SH-SY5Y (cell line): ENCODE measurements around the gene RSF1.

Source experiments
- GATA2 ChIP-seq: IDR thresholded peaks from 2 replicates; pipeline ENCODE4 v1.6.1; 2011; ENCODE audit warnings: mild to moderate bottlenecking, low read depth, low read length
- GATA3 ChIP-seq: IDR thresholded peaks from 2 replicates; pipeline ENCODE4 v1.6.1; 2011; ENCODE audit warnings: low read depth, mild to moderate bottlenecking, low read length, moderate library complexity

DNA sequence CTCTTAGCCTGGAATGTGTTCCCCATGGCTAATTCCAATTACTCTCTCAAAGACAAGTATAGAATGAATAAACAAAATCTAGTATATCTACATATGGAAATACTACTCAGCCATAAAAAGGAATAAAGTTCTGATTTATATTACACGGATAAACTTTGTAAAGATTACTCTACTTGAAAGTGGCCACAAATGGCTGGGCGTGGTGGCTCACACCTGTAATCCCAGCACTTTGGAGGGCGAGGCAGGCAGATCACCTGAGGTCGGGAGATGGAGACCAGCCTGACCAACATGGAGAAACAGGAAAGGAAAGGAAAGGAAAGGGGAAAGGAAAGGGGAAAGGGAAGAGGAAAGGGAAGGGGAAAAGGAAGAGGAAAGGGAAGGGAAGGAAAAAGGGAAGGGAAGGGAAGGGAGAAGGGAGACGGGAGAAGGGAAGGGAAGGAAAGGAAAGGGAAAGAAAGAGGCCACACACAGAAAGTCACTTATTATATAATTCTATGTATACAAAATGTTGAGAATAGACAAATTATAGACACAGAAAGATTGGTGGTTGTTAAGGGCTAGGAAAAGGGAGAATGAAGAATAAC is 92.2 kb downstream of the RSF1 start:
- TF ChIP-seq GATA3: no peak
- TF ChIP-seq GATA2: no peak
